Stimulated activated CD4-positive, alpha-beta T cell treated with anti-CD3 and anti-CD28 coated beads, Interleukin-1b, Interleukin-23, amount 100 ng/mL, for 48 hours (primary cell): Measurements from ENCODE around the gene SCNN1B.

Experiments used
- DNase-seq: peaks from one replicate; pipeline ENCODE4 v3.0.0-alpha.2; 2020

Gene SCNN1B

GRCh38 chr16:23408823-23409298, 106.8 kb downstream of the SCNN1B start:
- DNase-seq = no peak

- DNase-seq = no peak
These were observed 107.4 kb downstream of the SCNN1B start for GRCh38 chr16:23409522-23409921.

- DNase-seq = no peak
These were observed 108.1 kb downstream of the SCNN1B start for GRCh38 chr16:23410176-23410575.

GRCh38 chr16:23414731-23415130, 112.6 kb downstream of the SCNN1B start:
- DNase-seq = no peak

GRCh38 chr16:23416816-23417215, 114.7 kb downstream of the SCNN1B start:
- no peak for DNase-seq

DNA sequence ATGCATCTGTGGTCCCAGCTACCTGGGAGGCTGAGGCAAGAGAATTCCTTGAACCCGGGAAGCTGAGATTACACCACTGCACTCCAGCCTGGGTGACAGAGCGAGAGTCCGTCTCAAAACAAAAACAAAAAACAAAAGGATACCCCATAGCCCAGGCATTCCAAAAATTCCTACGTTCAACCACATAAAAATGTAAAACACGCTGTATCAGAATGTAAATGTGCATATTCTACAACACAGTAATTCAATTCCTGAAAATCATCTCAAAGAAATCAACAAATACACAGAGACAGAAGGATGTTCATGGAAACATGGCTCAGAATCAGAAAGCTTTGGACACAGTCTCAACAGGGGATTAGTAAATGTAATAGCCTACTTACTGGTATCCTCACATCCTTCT, 117.9 kb downstream of the SCNN1B start:
- DNase-seq = no peak

DNA sequence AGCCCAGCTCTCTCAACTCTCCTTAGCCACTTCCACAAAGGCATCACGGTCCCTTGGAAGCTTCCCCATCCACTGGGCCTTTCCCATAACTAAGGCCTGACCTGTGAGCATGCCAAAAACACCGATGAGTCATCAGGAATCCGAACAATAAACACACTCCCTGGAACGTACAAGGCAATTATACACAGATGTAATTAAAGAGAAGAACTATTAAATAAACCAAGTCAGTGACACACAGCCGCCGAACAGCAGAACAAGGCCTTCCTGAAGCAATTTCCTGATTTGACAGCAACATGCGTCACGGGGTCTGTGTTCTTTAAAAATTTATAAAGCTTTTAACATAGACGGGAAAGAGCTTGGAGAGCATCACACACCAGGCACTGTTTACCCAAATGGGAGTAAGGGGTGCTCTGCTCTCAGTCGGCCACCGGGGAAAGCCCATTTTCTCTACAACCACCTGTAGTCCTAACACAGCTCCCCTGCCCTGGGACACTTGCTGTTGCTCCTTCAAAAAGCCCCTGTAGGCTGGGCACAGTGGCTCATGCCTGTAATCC, 121.5 kb downstream of the SCNN1B start:
- no peak for DNase-seq

DNA sequence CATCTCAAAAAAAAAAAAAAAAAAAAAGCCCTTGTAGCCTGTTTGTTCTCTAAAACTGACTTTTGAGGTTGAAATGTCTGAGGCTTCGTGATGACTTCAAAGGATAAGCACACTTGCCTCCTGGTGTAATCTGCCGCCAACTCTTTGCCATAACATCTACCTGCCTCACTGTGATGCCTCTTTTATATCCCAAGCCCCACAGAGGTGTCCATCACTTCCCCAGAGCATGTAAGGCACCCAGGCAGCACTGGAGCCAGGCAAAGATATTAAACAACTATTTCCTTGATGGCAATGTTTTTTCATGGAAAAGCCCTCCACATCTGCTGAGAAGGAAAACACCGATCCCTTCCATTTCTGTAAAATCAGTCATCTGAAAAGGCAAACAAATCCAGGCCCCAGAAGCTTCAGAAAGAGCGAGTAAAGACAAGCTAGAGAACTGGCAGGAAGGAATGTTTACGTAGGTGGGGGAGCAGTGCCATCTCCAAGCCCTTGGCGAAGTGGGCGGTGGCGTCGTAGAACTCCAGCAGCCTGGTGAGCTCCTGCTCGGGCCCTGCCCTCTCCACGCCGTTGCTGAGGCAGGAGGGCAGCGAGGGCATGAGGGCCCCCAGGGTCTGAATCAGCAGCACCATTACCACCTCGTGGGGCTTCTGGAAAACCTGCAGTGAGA, 122.3 kb downstream of the SCNN1B start:
- DNase-seq = no peak

GRCh38 chr16:23428351-23428750, 126.2 kb downstream of the SCNN1B start:
- DNase-seq = no peak
